ENCODE results near the gene GPRIN3. TPM values are rescaled to one million over a fixed set of nuclear protein-coding genes. Genes with fewer than 3 reads are reported as not detected.

GPRIN3 gene
- total RNA-seq, 1 donor from 2014 or later, result 10.7 TPM

- no peak for DNase-seq (ENCODE audit: low spot score)
- Mint-ChIP-seq H3K27me3 (ENCODE audit: low read depth) (no peaks in the 10 kb centered on the region), H3K27ac (peak overlapping the region; percentile 83), H3K4me1 (ENCODE audit: low read depth) (peaks cover 63% of the 10 kb centered on the region), H3K36me3 (ENCODE audit: low read depth) (peaks cover 33% of the 10 kb centered on the region), H3K9me3 (peaks cover 5% of the 10 kb centered on the region), H3K4me3 (ENCODE audit: low read depth) (no peak overlapping the region)
- intact Hi-C loops (cut with micrococcal nuclease), result loop anchor here (1.0 to 2.0 kb wide), 2 partner anchors 11 to 17 kb away; no protein-coding TSS in a partner anchor
Observed at GRCh38 chr4:89284020-89284424, 23.6 kb downstream of the GPRIN3 start.

GRCh38 chr4:89283226-89284009, 24.2 kb downstream of the GPRIN3 start:
- Mint-ChIP-seq H3K27ac (peak overlapping the region; percentile 83), H3K27me3 (ENCODE audit: low read depth) (no peaks in the 10 kb centered on the region), H3K9me3 (peaks cover 5% of the 10 kb centered on the region), H3K36me3 (ENCODE audit: low read depth) (peaks cover 29% of the 10 kb centered on the region), H3K4me3 (ENCODE audit: low read depth) (no peak overlapping the region), H3K4me1 (ENCODE audit: low read depth) (peaks cover 57% of the 10 kb centered on the region)
- DNase-seq (ENCODE audit: low spot score), result no peak
- intact Hi-C loops (cut with micrococcal nuclease), result loop anchor here (1.0 to 2.0 kb wide), 2 partner anchors 12 to 17 kb away; no protein-coding TSS in a partner anchor

GRCh38 chr4:89279385-89279784, 28.2 kb downstream of the GPRIN3 start:
- intact Hi-C loops (cut with micrococcal nuclease), result no loop called here
- peaks cover 12% of the 10 kb centered on the region for H3K9me3 Mint-ChIP-seq
- no peaks in the 10 kb centered on the region for H3K27me3 Mint-ChIP-seq (ENCODE audit: low read depth)
- DNase-seq (ENCODE audit: low spot score), result no peak
- no peak overlapping the region for H3K27ac Mint-ChIP-seq
- H3K4me1 Mint-ChIP-seq (ENCODE audit: low read depth), result peaks cover 33% of the 10 kb centered on the region
- H3K36me3 Mint-ChIP-seq (ENCODE audit: low read depth), result peaks cover 57% of the 10 kb centered on the region
- no peak overlapping the region for H3K4me3 Mint-ChIP-seq (ENCODE audit: low read depth)

- DNase-seq (ENCODE audit: low spot score), result no peak
- no peak overlapping the region for H3K27ac Mint-ChIP-seq
- H3K4me3 Mint-ChIP-seq (ENCODE audit: low read depth), result no peak overlapping the region
- peaks cover 58% of the 10 kb centered on the region for H3K36me3 Mint-ChIP-seq (ENCODE audit: low read depth)
- intact Hi-C loops (cut with micrococcal nuclease), result no loop called here
- H3K27me3 Mint-ChIP-seq (ENCODE audit: low read depth), result no peaks in the 10 kb centered on the region
- H3K9me3 Mint-ChIP-seq, result peaks cover 12% of the 10 kb centered on the region
- H3K4me1 Mint-ChIP-seq (ENCODE audit: low read depth), result peaks cover 29% of the 10 kb centered on the region
Observed at GRCh38 chr4:89277412-89277811, 30.2 kb downstream of the GPRIN3 start.

GRCh38 chr4:89276296-89276695, 31.3 kb downstream of the GPRIN3 start:
- DNase-seq (ENCODE audit: low spot score), result no peak
- peaks cover 32% of the 10 kb centered on the region for H3K4me1 Mint-ChIP-seq (ENCODE audit: low read depth)
- no peak overlapping the region for H3K27ac Mint-ChIP-seq
- H3K36me3 Mint-ChIP-seq (ENCODE audit: low read depth), result peaks cover 56% of the 10 kb centered on the region
- no peak overlapping the region for H3K4me3 Mint-ChIP-seq (ENCODE audit: low read depth)
- H3K9me3 Mint-ChIP-seq, result peaks cover 7% of the 10 kb centered on the region
- intact Hi-C loops (cut with micrococcal nuclease), result no loop called here
- H3K27me3 Mint-ChIP-seq (ENCODE audit: low read depth), result no peaks in the 10 kb centered on the region

GRCh38 chr4:89275587-89275986, 32.0 kb downstream of the GPRIN3 start:
- Mint-ChIP-seq H3K27me3 (ENCODE audit: low read depth) (no peaks in the 10 kb centered on the region), H3K27ac (no peak overlapping the region), H3K4me3 (ENCODE audit: low read depth) (no peak overlapping the region), H3K4me1 (ENCODE audit: low read depth) (peaks cover 36% of the 10 kb centered on the region), H3K9me3 (peaks cover 7% of the 10 kb centered on the region), H3K36me3 (ENCODE audit: low read depth) (peaks cover 59% of the 10 kb centered on the region)
- intact Hi-C loops (cut with micrococcal nuclease), result no loop called here
- DNase-seq (ENCODE audit: low spot score), result no peak

- no peak for DNase-seq (ENCODE audit: low spot score)
- Mint-ChIP-seq H3K9me3 (peaks cover 7% of the 10 kb centered on the region), H3K27me3 (ENCODE audit: low read depth) (no peaks in the 10 kb centered on the region), H3K36me3 (ENCODE audit: low read depth) (peaks cover 69% of the 10 kb centered on the region), H3K4me1 (ENCODE audit: low read depth) (peaks cover 47% of the 10 kb centered on the region), H3K27ac (no peak overlapping the region), H3K4me3 (ENCODE audit: low read depth) (no peak overlapping the region)
- intact Hi-C loops (cut with micrococcal nuclease), result loop anchor here (2.0 kb wide), 1 partner anchor 19 kb away; no protein-coding TSS in a partner anchor
Observed at GRCh38 chr4:89273741-89274141, 33.9 kb downstream of the GPRIN3 start.

- peaks cover 45% of the 10 kb centered on the region for H3K4me1 Mint-ChIP-seq (ENCODE audit: low read depth)
- DNase-seq (ENCODE audit: low spot score), result no peak
- no peaks in the 10 kb centered on the region for H3K27me3 Mint-ChIP-seq (ENCODE audit: low read depth)
- no peak overlapping the region for H3K4me3 Mint-ChIP-seq (ENCODE audit: low read depth)
- peaks cover under 1% of the 10 kb centered on the region for H3K9me3 Mint-ChIP-seq
- no peak overlapping the region for H3K27ac Mint-ChIP-seq
- peaks cover 68% of the 10 kb centered on the region for H3K36me3 Mint-ChIP-seq (ENCODE audit: low read depth)
- intact Hi-C loops (cut with micrococcal nuclease), result no loop called here
Observed at GRCh38 chr4:89270792-89271191, 36.8 kb downstream of the GPRIN3 start.

GRCh38 chr4:89269121-89269666, 38.4 kb downstream of the GPRIN3 start:
- H3K4me1 Mint-ChIP-seq (ENCODE audit: low read depth), result peaks cover 47% of the 10 kb centered on the region
- DNase-seq (ENCODE audit: low spot score), result no peak
- intact Hi-C loops (cut with micrococcal nuclease), result no loop called here
- H3K9me3 Mint-ChIP-seq, result peaks cover 10% of the 10 kb centered on the region
- H3K27me3 Mint-ChIP-seq (ENCODE audit: low read depth), result no peaks in the 10 kb centered on the region
- H3K36me3 Mint-ChIP-seq (ENCODE audit: low read depth), result peaks cover 59% of the 10 kb centered on the region
- no peak overlapping the region for H3K27ac Mint-ChIP-seq
- no peak overlapping the region for H3K4me3 Mint-ChIP-seq (ENCODE audit: low read depth)

- H3K36me3 Mint-ChIP-seq (ENCODE audit: low read depth), result peaks cover 59% of the 10 kb centered on the region
- intact Hi-C loops (cut with micrococcal nuclease), result no loop called here
Observed at GRCh38 chr4:89268679-89269078, 38.9 kb downstream of the GPRIN3 start.

GRCh38 chr4:89267846-89268245, 39.8 kb downstream of the GPRIN3 start:
- no peak overlapping the region for H3K27ac Mint-ChIP-seq
- intact Hi-C loops (cut with micrococcal nuclease), result no loop called here
- no peak overlapping the region for H3K4me3 Mint-ChIP-seq (ENCODE audit: low read depth)
- H3K36me3 Mint-ChIP-seq (ENCODE audit: low read depth), result peaks cover 63% of the 10 kb centered on the region
- peaks cover 12% of the 10 kb centered on the region for H3K9me3 Mint-ChIP-seq
- DNase-seq (ENCODE audit: low spot score), result no peak
- peaks cover 53% of the 10 kb centered on the region for H3K4me1 Mint-ChIP-seq (ENCODE audit: low read depth)
- no peaks in the 10 kb centered on the region for H3K27me3 Mint-ChIP-seq (ENCODE audit: low read depth)

More at GRCh38 chr4:89268679-89269078, 38.9 kb downstream of the GPRIN3 start:
- Mint-ChIP-seq H3K27ac (no peak overlapping the region), H3K4me3 (ENCODE audit: low read depth) (no peak overlapping the region), H3K4me1 (ENCODE audit: low read depth) (peaks cover 48% of the 10 kb centered on the region), H3K27me3 (ENCODE audit: low read depth) (no peaks in the 10 kb centered on the region), H3K9me3 (peaks cover 12% of the 10 kb centered on the region)
- no peak for DNase-seq (ENCODE audit: low spot score)

GRCh38 chr4:89267392-89267791, 40.2 kb downstream of the GPRIN3 start:
- intact Hi-C loops (cut with micrococcal nuclease), result no loop called here
- no peak for DNase-seq (ENCODE audit: low spot score)
- H3K9me3 Mint-ChIP-seq, result peaks cover 12% of the 10 kb centered on the region
- no peak overlapping the region for H3K4me3 Mint-ChIP-seq (ENCODE audit: low read depth)
- H3K27me3 Mint-ChIP-seq (ENCODE audit: low read depth), result no peaks in the 10 kb centered on the region
- no peak overlapping the region for H3K27ac Mint-ChIP-seq
- peaks cover 62% of the 10 kb centered on the region for H3K36me3 Mint-ChIP-seq (ENCODE audit: low read depth)
- H3K4me1 Mint-ChIP-seq (ENCODE audit: low read depth), result peaks cover 49% of the 10 kb centered on the region

GRCh38 chr4:89266128-89266527, 41.5 kb downstream of the GPRIN3 start:
- no peak for DNase-seq (ENCODE audit: low spot score)
- H3K4me1 Mint-ChIP-seq (ENCODE audit: low read depth), result peaks cover 45% of the 10 kb centered on the region
- H3K9me3 Mint-ChIP-seq, result peaks cover 12% of the 10 kb centered on the region
- no peak overlapping the region for H3K4me3 Mint-ChIP-seq (ENCODE audit: low read depth)
- no peak overlapping the region for H3K27ac Mint-ChIP-seq
- peaks cover 57% of the 10 kb centered on the region for H3K36me3 Mint-ChIP-seq (ENCODE audit: low read depth)
- intact Hi-C loops (cut with micrococcal nuclease), result no loop called here
- H3K27me3 Mint-ChIP-seq (ENCODE audit: low read depth), result no peaks in the 10 kb centered on the region

Measured in activated T-helper 2 cell treated with anti-CD3 and anti-CD28 coated beads, Interferon-gamma antibody, Interleukin-2, Interleukin-4, amounts not matched to agents 10 μg/mL and 5 μg/mL and 100 μg/mL, durations not matched to agents 14 hours and 24 hours and 36 hours (primary cell).